ENCODE results near the gene HOXD10. TPM values are rescaled to one million over a fixed set of nuclear protein-coding genes. Genes with fewer than 3 reads are reported as not detected.

HOXD10 gene
- total and polyA plus RNA-seq, 2 of the 13 experiments (the other 11 are each of a cell fraction or from before 2014, with no cell fraction given): not detected

- TF ChIP-seq ARID3A (IDR thresholded peaks at IDR 0.05; ENCODE audit: low read depth, low read length): no peak
- 0 out of 2 replicates have a peak, but pooled peaks have one; percentile 36 for TF ChIP-seq HOXA9 (CRISPR knock-in tag; IDR thresholded peaks at IDR 0.05; ENCODE audit: borderline replicate concordance)
- no peak for TF ChIP-seq NPAS2 (CRISPR knock-in tag; IDR thresholded peaks at IDR 0.05; ENCODE audit: borderline replicate concordance)
- TF ChIP-seq ZNF124 (CRISPR knock-in tag; IDR thresholded peaks at IDR 0.05): no peak
- no peak for TF ChIP-seq ZNF562 (CRISPR knock-in tag; IDR thresholded peaks at IDR 0.05; ENCODE audit: borderline replicate concordance)
Measured at GRCh38 chr2:176085861-176086771, 30.5 kb upstream of the HOXD10 start (continued).

- H3K79me2 ChIP-seq (ENCODE audit: insufficient read depth, low read length): no peaks in the 10 kb centered on the region
- intact Hi-C loops (cut with micrococcal nuclease; ENCODE audit: unreplicated experiment) (loop anchor here (1.0 to 2.0 kb wide), 4 partner anchors 86 to 721 kb away; no protein-coding TSS in a partner anchor), in situ Hi-C loops (cut with HindIII; ENCODE audit: extremely low pct_ligation_motif_present, low pct_unique_long_range_greater_than_20kb) (no loop called here)
- no peak overlapping the region for H3K9ac ChIP-seq (ENCODE audit: insufficient read depth, low read depth, low read length)
- H3K4me2 ChIP-seq (ENCODE audit: low read depth, low read length): peak overlapping the region; percentile 91
- no TSS peak for BruUV-seq (replicated peaks)
- H3K36me3 ChIP-seq (replicated peaks in 1 of 2; ENCODE audit: control insufficient read depth in 1 of 2, insufficient read depth in 2 of 2, low read length in 2 of 2): no peaks in the 10 kb centered on the region
- peaks cover 17 to 96% of the 10 kb centered on the region in 2 experiments for H3K27me3 ChIP-seq (ENCODE audit: control insufficient read depth in 1 of 2, insufficient read depth in 2 of 2, low read length in 2 of 2)
- DNase-seq (ENCODE audit: low spot score) (no peak), ATAC-seq (no peak; the same call in 2 of the 3 replicates), FAIRE-seq (no peak)
- 55% methylated on average over 22 of the region's 29 CpGs for WGBS (ENCODE audit: low lambda C conversion rate)
- ChIA-PET CTCF (ENCODE audit: low intra/inter-chr PET ratio, low total read pairs) (interaction anchor here (1.2 to 2.1 kb wide), 4 partner anchors 397 to 721 kb away, joined by 7 to 26 read pairs (median 14); no protein-coding TSS in a partner anchor), POLR2A (no interaction called here)
- TF ChIP-seq, protein P1, sequence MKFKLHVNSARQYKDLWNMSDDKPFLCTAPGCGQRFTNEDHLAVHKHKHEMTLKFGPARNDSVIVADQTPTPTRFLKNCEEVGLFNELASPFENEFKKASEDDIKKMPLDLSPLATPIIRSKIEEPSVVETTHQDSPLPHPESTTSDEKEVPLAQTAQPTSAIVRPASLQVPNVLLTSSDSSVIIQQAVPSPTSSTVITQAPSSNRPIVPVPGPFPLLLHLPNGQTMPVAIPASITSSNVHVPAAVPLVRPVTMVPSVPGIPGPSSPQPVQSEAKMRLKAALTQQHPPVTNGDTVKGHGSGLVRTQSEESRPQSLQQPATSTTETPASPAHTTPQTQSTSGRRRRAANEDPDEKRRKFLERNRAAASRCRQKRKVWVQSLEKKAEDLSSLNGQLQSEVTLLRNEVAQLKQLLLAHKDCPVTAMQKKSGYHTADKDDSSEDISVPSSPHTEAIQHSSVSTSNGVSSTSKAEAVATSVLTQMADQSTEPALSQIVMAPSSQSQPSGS (CRISPR knock-in tag; IDR thresholded peaks at IDR 0.05): no peak
- TF ChIP-seq TEAD2 (CRISPR knock-in tag; IDR thresholded peaks at IDR 0.05) (0 out of 2 replicates have a peak, but pooled peaks have one; percentile 10), ZNF224 (CRISPR knock-in tag; IDR thresholded peaks at IDR 0.05) (peak; percentile 43; the same call in 1 of the 2 replicates), HOXA5 (CRISPR knock-in tag; IDR thresholded peaks at IDR 0.05) (0 out of 2 replicates have a peak, but pooled peaks have one; percentile 5), ZNF501 (CRISPR knock-in tag; IDR thresholded peaks at IDR 0.05) (peak; percentile 79; the same call in 1 of the 2 replicates), ZNF740 (CRISPR knock-in tag; IDR thresholded peaks at IDR 0.05) (no peak), ZEB1 (IDR thresholded peaks at IDR 0.05; ENCODE audit: insufficient replicate concordance, low read depth) (no peak)
- TF ChIP-seq, protein P2, sequence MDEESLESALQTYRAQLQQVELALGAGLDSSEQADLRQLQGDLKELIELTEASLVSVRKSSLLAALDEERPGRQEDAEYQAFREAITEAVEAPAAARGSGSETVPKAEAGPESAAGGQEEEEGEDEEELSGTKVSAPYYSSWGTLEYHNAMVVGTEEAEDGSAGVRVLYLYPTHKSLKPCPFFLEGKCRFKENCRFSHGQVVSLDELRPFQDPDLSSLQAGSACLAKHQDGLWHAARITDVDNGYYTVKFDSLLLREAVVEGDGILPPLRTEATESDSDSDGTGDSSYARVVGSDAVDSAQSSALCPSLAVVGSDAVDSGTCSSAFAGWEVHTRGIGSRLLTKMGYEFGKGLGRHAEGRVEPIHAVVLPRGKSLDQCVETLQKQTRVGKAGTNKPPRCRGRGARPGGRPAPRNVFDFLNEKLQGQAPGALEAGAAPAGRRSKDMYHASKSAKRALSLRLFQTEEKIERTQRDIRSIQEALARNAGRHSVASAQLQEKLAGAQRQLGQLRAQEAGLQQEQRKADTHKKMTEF (CRISPR knock-in tag; IDR thresholded peaks at IDR 0.05): no peak
- no peaks in the 10 kb centered on the region for H3K9me3 ChIP-seq (ENCODE audit: low read length)
- no peaks in the 10 kb centered on the region for H4K20me1 ChIP-seq (ENCODE audit: insufficient read depth, low read length)
- no peak overlapping the region for H2AFZ ChIP-seq (ENCODE audit: low read length)
- peaks cover 25% of the 10 kb centered on the region for H3K4me1 ChIP-seq (ENCODE audit: insufficient read depth, low read length)
- peak overlapping the region; percentile 36 to 75 (median 51); a peak in 5 of 6 replicates for H3K4me3 ChIP-seq (replicated peaks in 1 of 3; ENCODE audit: insufficient read depth in 1 of 3, low read depth in 2 of 3, low read length in 3 of 3)
- H3K27ac ChIP-seq (ENCODE audit: extremely low read length, insufficient read depth, low read length): no peak overlapping the region
Measured at GRCh38 chr2:176087330-176088047, 29.1 kb upstream of the HOXD10 start.

All from HepG2 (cell line).